Prostate gland (tissue), 2 donors: ENCODE data around the gene NOTCH1. TPM values are rescaled to one million over a fixed set of nuclear protein-coding genes. Genes with fewer than 3 reads are reported as not detected.

Experiments used
- DNase-seq: peaks from one replicate; pipeline ENCODE4 v3.0.0-alpha.2; 2019; ENCODE audit warnings: low spot score
- H3K27ac ChIP-seq, 2 donors: fragments of 200-600 bp; sonication (generic); 2 replicates each; pipeline ENCODE4 v1.5.1; 2017 to 2019
- H3K27me3 ChIP-seq: fragments of 200-600 bp; sonication (generic); replicated peaks from 2 replicates; pipeline ENCODE4 v1.5.1; 2019; ENCODE audit not compliant: insufficient read depth
- H3K36me3 ChIP-seq, 2 donors: fragments of 200-600 bp; sonication (generic); 1 replicate in 1 of 2; 2 replicates in 1 of 2; pipeline versions ENCODE4 v1.5.1 to v1.8.1; 2017 to 2019
- H3K4me1 ChIP-seq: fragments of 200-600 bp; sonication (generic); replicated peaks from 2 replicates; pipeline ENCODE4 v1.5.1; 2019
- H3K4me3 ChIP-seq, 2 donors: fragments of 200-600 bp; sonication (generic); 2 replicates each; pipeline ENCODE4 v1.5.1; 2017 to 2019
- H3K9me3 ChIP-seq: fragments of 200-600 bp; sonication (generic); 2 replicates; pipeline ENCODE4 v1.5.1; 2017
- POLR2A ChIP-seq: fragments of 450-650 bp; IDR thresholded peaks from one replicate; pipeline ENCODE4 v1.6.1; 2016; ENCODE audit warnings: antibody characterized with exemption, mild to moderate bottlenecking
- POLR2AphosphoS5 ChIP-seq: sonication (generic); formaldehyde crosslinking; IDR thresholded peaks from one replicate; pipeline ENCODE4 v1.6.1; 2017; ENCODE audit warnings: antibody characterized with exemption
- WGBS: methylation state at CpG from one replicate; pipeline ENCODE4 v1.1.5; 2018; 5-methylcytosine and 5-hydroxymethylcytosine counted together
- intact Hi-C: fragments of 100-400 bp; cut with DNase I; formaldehyde crosslinking; loops from one replicate; pipeline ENCODE4 v1.14.2; 2022
- total RNA-seq, 2 donors: library from RNA; depleted of rRNA; stranded (reverse); fragments of >200 nt; gene quantifications; one replicate each; pipeline ENCODE4 v1.1.0, GENCODE V29; 2016
- TF ChIP-seq, protein P1 (sequence below), 4 experiments: fragments of 200-600 bp in 2 of 4; fragments of 450-650 bp in 2 of 4; sonication (generic) in 2 of 4; IDR thresholded peaks; 1 replicate in 3 of 4; 2 replicates in 1 of 4; pipeline ENCODE4 v1.5.1; 2016 to 2019; ENCODE audit warnings: antibody characterized with exemption in 4 of 4, mild to moderate bottlenecking in 2 of 4, moderate library complexity in 2 of 4

Gene NOTCH1
- total RNA-seq, 2 donors from 2014 or later = 38.0 to 63.3 TPM

DNA sequence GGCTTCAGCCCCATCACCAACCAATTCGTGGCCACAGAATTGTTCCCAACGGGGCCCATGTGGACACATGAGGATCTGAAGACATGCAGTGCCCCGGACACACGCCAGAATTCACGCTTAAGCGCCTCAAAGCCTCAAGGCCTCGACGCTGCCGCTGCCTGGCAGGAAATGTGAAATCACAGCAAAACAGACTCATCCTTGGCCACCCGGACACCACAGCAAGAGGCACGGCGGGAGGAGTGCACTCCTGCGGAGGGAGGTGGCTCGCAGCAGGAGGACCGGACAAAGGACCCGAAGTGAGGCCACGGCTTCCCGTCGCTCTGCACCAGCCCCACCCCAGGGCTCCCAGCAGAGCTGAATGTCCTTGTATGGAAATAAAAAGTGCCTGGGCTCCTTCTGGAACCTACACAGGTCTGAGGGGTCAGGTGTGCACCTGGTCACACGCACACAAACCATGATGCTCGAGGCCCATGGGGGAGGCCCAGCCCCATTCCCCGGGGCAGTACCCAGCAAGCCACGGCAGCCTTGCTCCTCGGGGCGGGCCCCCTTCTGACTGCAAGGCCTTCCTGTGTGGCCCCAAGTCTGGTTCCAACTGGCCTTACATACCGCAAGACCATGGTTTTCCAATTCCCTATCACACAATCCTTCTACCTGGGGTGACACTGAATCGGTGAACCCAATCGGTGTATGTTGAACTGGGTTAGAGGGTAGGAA is 73.1 kb downstream of the NOTCH1 start:
- DNase-seq = no peak
- Histone ChIP-seq H3K27ac (no peak overlapping the region), H3K4me3 (no peak overlapping the region), H3K27me3 (no peaks in the 10 kb centered on the region), H3K9me3 (no peaks in the 10 kb centered on the region), H3K4me1 (no peaks in the 10 kb centered on the region), H3K36me3 (peaks cover 23 to 45% of the 10 kb centered on the region in 2 donors)
- TF ChIP-seq, protein P1, sequence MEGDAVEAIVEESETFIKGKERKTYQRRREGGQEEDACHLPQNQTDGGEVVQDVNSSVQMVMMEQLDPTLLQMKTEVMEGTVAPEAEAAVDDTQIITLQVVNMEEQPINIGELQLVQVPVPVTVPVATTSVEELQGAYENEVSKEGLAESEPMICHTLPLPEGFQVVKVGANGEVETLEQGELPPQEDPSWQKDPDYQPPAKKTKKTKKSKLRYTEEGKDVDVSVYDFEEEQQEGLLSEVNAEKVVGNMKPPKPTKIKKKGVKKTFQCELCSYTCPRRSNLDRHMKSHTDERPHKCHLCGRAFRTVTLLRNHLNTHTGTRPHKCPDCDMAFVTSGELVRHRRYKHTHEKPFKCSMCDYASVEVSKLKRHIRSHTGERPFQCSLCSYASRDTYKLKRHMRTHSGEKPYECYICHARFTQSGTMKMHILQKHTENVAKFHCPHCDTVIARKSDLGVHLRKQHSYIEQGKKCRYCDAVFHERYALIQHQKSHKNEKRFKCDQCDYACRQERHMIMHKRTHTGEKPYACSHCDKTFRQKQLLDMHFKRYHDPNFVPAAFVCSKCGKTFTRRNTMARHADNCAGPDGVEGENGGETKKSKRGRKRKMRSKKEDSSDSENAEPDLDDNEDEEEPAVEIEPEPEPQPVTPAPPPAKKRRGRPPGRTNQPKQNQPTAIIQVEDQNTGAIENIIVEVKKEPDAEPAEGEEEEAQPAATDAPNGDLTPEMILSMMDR (IDR thresholded peaks at IDR 0.05) = no peak
- no peak for TF ChIP-seq POLR2A
- no peak for TF ChIP-seq POLR2AphosphoS5
- WGBS = 90% methylated on average over 28 of the region's 28 CpGs
- intact Hi-C loops = no loop called here

DNA sequence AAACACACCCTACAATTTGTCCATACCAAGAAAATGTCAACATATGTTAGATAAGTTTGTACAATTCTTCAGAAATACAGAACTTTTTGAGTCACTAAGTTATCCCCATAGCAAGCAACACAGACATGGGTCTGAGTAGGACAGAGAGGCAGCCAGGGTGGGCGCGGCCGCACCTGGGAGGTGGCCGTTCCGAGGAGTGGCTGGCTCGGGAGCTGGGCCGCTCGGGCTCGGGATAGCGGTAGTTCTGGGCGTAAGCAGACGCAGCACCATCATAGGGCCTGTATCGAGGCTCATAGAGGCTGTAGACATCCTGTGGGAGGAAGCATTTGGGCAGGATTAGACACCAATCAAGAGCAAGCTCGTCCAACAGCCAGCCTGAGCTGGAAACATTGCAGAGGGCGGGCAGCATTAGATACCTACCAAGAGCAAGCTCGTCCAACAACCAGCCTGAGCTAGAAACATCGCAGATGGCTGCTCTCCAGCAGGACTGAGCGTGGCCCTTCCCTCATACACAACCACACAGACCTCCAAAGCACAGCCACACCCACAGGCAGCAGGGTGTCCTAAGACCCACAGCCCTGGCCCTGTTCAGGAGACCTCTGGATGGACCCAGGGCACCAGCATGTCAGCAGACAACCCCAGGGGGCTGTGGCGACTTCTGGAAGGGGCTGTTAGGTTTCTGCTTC is 73.9 kb downstream of the NOTCH1 start:
- H3K27ac ChIP-seq = no peak overlapping the region
- H3K36me3 ChIP-seq = peaks cover 23 to 44% of the 10 kb centered on the region in 2 donors

DNA sequence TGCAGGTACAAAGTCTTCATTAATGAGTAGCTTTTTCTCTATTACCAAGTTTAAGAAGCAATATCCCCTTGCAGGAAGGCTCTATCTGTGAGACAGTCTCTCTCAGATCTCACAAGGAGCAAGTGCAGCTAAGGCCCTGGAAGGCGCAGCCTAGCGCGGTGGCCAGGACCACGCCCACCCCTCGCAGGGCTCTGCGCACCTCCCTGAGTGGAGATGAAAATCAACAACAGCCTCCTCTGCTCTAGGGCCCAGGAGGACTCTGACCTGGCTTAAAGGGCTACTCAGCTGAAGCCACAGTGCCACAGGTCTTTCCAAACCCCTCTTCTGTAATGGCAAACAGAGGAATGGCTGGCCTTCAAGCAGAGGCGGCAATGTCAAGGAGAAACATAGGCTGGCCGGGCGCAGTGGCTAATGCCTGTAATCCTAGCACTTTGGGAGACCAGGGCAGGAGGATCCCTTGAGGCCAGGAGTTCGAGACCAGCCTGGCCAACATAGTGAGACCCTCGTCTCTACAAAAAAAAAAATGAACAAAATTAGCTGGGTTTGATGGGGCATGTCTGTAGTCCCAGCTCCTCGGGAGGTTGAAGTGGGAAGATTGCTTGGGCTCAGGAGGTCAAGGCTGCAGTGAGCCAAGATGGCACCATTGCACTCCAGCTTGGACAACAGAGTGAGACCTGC is 74.9 kb downstream of the NOTCH1 start:
- TF ChIP-seq POLR2A = no peak
- TF ChIP-seq, protein P1 (IDR thresholded peaks at IDR 0.05) = no peak
- TF ChIP-seq POLR2AphosphoS5 = no peak
- intact Hi-C loops = no loop called here

More for the DNA sequence above, 73.9 kb downstream of the NOTCH1 start:
- Histone ChIP-seq H3K27me3 (no peaks in the 10 kb centered on the region), H3K9me3 (no peaks in the 10 kb centered on the region), H3K4me1 (no peaks in the 10 kb centered on the region), H3K4me3 (no peak overlapping the region)
- WGBS = 92% methylated on average over 19 of the region's 19 CpGs
- no peak for DNase-seq
- intact Hi-C loops = no loop called here
- TF ChIP-seq POLR2AphosphoS5 (no peak), POLR2A (no peak)
- TF ChIP-seq, protein P1 (IDR thresholded peaks at IDR 0.05) = no peak

DNA sequence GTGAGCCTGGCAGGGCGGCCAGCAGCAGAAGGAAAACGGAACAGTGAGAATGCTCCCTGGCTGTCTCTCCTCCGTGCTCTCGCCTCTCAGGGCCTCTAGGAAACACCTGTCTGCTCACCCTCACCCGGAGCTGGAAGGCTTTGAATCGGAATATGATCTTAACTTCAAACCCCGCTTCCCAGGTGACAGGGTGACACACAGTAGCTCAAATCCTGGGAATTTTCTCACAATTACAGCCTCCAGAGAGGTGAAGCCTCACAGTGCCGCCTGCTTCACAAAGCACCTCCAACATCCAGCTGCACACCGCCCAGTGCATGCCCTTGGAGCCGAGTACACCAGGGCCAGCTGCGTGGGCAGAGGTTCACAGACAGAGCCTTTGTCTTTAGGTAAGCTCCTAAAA is 75.5 kb downstream of the NOTCH1 start:
- intact Hi-C loops = no loop called here
- no peak for DNase-seq
- Histone ChIP-seq H3K4me1 (no peaks in the 10 kb centered on the region), H3K27me3 (no peaks in the 10 kb centered on the region), H3K36me3 (peaks cover 15 to 32% of the 10 kb centered on the region in 2 donors), H3K27ac (no peak overlapping the region), H3K9me3 (no peaks in the 10 kb centered on the region), H3K4me3 (no peak overlapping the region)
- 93% methylated on average over 11 of the region's 11 CpGs for WGBS
- TF ChIP-seq, protein P1 (IDR thresholded peaks at IDR 0.05) = no peak
- no peak for TF ChIP-seq POLR2A
- no peak for TF ChIP-seq POLR2AphosphoS5

More for the DNA sequence above, 74.9 kb downstream of the NOTCH1 start:
- no peak overlapping the region for H3K27ac ChIP-seq
- no peak for DNase-seq
- H3K36me3 ChIP-seq = peaks cover 15 to 34% of the 10 kb centered on the region in 2 donors
- no peaks in the 10 kb centered on the region for H3K27me3 ChIP-seq
- no peaks in the 10 kb centered on the region for H3K4me1 ChIP-seq
- no peak overlapping the region for H3K4me3 ChIP-seq
- H3K9me3 ChIP-seq = no peaks in the 10 kb centered on the region
- 88% methylated on average over 12 of the region's 12 CpGs for WGBS
